Large intestine (tissue), 3 donors: ENCODE measurements around the gene ELMO1. TPM values are rescaled to one million over a fixed set of nuclear protein-coding genes. Genes with fewer than 3 reads are reported as not detected.

Source experiments
- DNase-seq, 2 donors: peaks; one replicate each; pipeline versions ENCODE4 v3.0.0 to v3.0.0-alpha.2; 2013
- H3K27ac ChIP-seq: one replicate; pipeline ENCODE4 v1.5.1; 2013; ENCODE audit warnings: low read length
- H3K27me3 ChIP-seq: 2 replicates; pipeline ENCODE4 v1.6.1; 2013; ENCODE audit warnings: low read length; ENCODE audit not compliant: control insufficient read depth, insufficient read depth
- H3K36me3 ChIP-seq: 2 replicates; pipeline ENCODE4 v1.6.1; 2013; ENCODE audit warnings: low read length; ENCODE audit not compliant: control insufficient read depth, insufficient read depth
- H3K4me1 ChIP-seq: one replicate; pipeline ENCODE4 v1.6.1; 2013; ENCODE audit warnings: low read length; ENCODE audit not compliant: control insufficient read depth, insufficient read depth
- H3K4me3 ChIP-seq: one replicate; pipeline ENCODE4 v1.5.1; 2013; ENCODE audit warnings: low read length
- H3K9me3 ChIP-seq: one replicate; pipeline ENCODE4 v1.6.1; 2013; ENCODE audit warnings: mild to moderate bottlenecking, low read depth, low read length, moderate library complexity; ENCODE audit not compliant: control insufficient read depth
- WGBS: methylation state at CpG from one replicate; pipeline ENCODE4 v1.1.5; 2013; ENCODE audit warnings: low lambda C conversion rate; ENCODE audit not compliant: insufficient coverage; 5-methylcytosine and 5-hydroxymethylcytosine counted together
- polyA plus RNA-seq: library from polyadenylated mRNA; unstranded; fragments of 120-200 nt; gene quantifications from one replicate; pipeline ENCODE4 v1.2.1, GENCODE V29; 2013

ELMO1 gene
- polyA plus RNA-seq, 1 donor: 9.5 TPM

- WGBS: 40% methylated on average over 2 of the region's 8 CpGs
- Histone ChIP-seq H3K9me3 (no peaks in the 10 kb centered on the region), H3K27me3 (no peaks in the 10 kb centered on the region), H3K27ac (no peak overlapping the region), H3K4me3 (no peak overlapping the region), H3K36me3 (no peaks in the 10 kb centered on the region), H3K4me1 (peaks cover 16% of the 10 kb centered on the region)
- DNase-seq: no peak
These were observed 415.5 kb downstream of the ELMO1 start for GRCh38 chr7:37033141-37033540.

GRCh38 chr7:37032258-37032601 lies 416.4 kb downstream of the ELMO1 start:
- Histone ChIP-seq H3K4me3 (no peak overlapping the region), H3K9me3 (no peaks in the 10 kb centered on the region), H3K4me1 (peaks cover 15% of the 10 kb centered on the region), H3K27me3 (no peaks in the 10 kb centered on the region), H3K27ac (peak overlapping the region; percentile 80), H3K36me3 (no peaks in the 10 kb centered on the region)
- no peak for DNase-seq
- no CpG with 5 or more reads among the region's 4 CpGs for WGBS

GRCh38 chr7:37031571-37032257 lies 416.9 kb downstream of the ELMO1 start:
- Histone ChIP-seq H3K27me3 (no peaks in the 10 kb centered on the region), H3K4me1 (peaks cover 13% of the 10 kb centered on the region), H3K4me3 (no peak overlapping the region), H3K27ac (peak overlapping the region; percentile 80), H3K36me3 (no peaks in the 10 kb centered on the region), H3K9me3 (no peaks in the 10 kb centered on the region)
- DNase-seq: peak; percentile 84 to 93
- WGBS: 88% methylated on average over 1 of the region's 9 CpGs

GRCh38 chr7:37028909-37029440 lies 419.7 kb downstream of the ELMO1 start:
- WGBS: no CpG with 5 or more reads among the region's 5 CpGs
- H3K27ac ChIP-seq: no peak overlapping the region
- no peaks in the 10 kb centered on the region for H3K9me3 ChIP-seq
- DNase-seq: no peak
- peaks cover 13% of the 10 kb centered on the region for H3K4me1 ChIP-seq
- H3K4me3 ChIP-seq: no peak overlapping the region
- no peaks in the 10 kb centered on the region for H3K27me3 ChIP-seq
- no peaks in the 10 kb centered on the region for H3K36me3 ChIP-seq

GRCh38 chr7:37027557-37028341 lies 420.9 kb downstream of the ELMO1 start:
- WGBS: 100% methylated on average over 1 of the region's 6 CpGs
- H3K27me3 ChIP-seq: no peaks in the 10 kb centered on the region
- no peak for DNase-seq
- no peaks in the 10 kb centered on the region for H3K36me3 ChIP-seq
- peaks cover 12% of the 10 kb centered on the region for H3K4me1 ChIP-seq
- no peaks in the 10 kb centered on the region for H3K9me3 ChIP-seq
- no peak overlapping the region for H3K27ac ChIP-seq
- no peak overlapping the region for H3K4me3 ChIP-seq

- no peaks in the 10 kb centered on the region for H3K27me3 ChIP-seq
- 100% methylated on average over 1 of the region's 1 CpG for WGBS
- DNase-seq: no peak
- H3K4me3 ChIP-seq: no peak overlapping the region
- H3K9me3 ChIP-seq: no peaks in the 10 kb centered on the region
- peaks cover 5% of the 10 kb centered on the region for H3K4me1 ChIP-seq
- no peak overlapping the region for H3K27ac ChIP-seq
- H3K36me3 ChIP-seq: no peaks in the 10 kb centered on the region
These were observed 421.6 kb downstream of the ELMO1 start for GRCh38 chr7:37027104-37027503.

GRCh38 chr7:37018954-37019353 lies 429.7 kb downstream of the ELMO1 start:
- no peak overlapping the region for H3K4me3 ChIP-seq

GRCh38 chr7:37016064-37016878 lies 432.4 kb downstream of the ELMO1 start:
- no peaks in the 10 kb centered on the region for H3K36me3 ChIP-seq
- no CpG with 5 or more reads among the region's 10 CpGs for WGBS
- peak in 1 of 2 donors; percentile 56 for DNase-seq
- no peak overlapping the region for H3K27ac ChIP-seq
- H3K27me3 ChIP-seq: no peaks in the 10 kb centered on the region
- H3K4me1 ChIP-seq: peaks cover 5% of the 10 kb centered on the region
- no peaks in the 10 kb centered on the region for H3K9me3 ChIP-seq
- H3K4me3 ChIP-seq: no peak overlapping the region

More at GRCh38 chr7:37018954-37019353, 429.7 kb downstream of the ELMO1 start:
- no peaks in the 10 kb centered on the region for H3K27me3 ChIP-seq
- H3K9me3 ChIP-seq: no peaks in the 10 kb centered on the region
- no peaks in the 10 kb centered on the region for H3K36me3 ChIP-seq
- DNase-seq: no peak
- peaks cover 5% of the 10 kb centered on the region for H3K4me1 ChIP-seq
- H3K27ac ChIP-seq: no peak overlapping the region
- WGBS: no CpG with 5 or more reads among the region's 2 CpGs

- no peak for DNase-seq
- peaks cover 5% of the 10 kb centered on the region for H3K4me1 ChIP-seq
- WGBS: 100% methylated on average over 1 of the region's 12 CpGs
- no peaks in the 10 kb centered on the region for H3K36me3 ChIP-seq
- H3K27me3 ChIP-seq: no peaks in the 10 kb centered on the region
- H3K9me3 ChIP-seq: no peaks in the 10 kb centered on the region
- H3K4me3 ChIP-seq: no peak overlapping the region
- no peak overlapping the region for H3K27ac ChIP-seq
These were observed 433.2 kb downstream of the ELMO1 start for GRCh38 chr7:37015353-37016034.

GRCh38 chr7:37013771-37014170 lies 434.9 kb downstream of the ELMO1 start:
- DNase-seq: no peak
- Histone ChIP-seq H3K36me3 (no peaks in the 10 kb centered on the region), H3K9me3 (no peaks in the 10 kb centered on the region), H3K27ac (no peak overlapping the region), H3K27me3 (no peaks in the 10 kb centered on the region), H3K4me1 (peaks cover 5% of the 10 kb centered on the region), H3K4me3 (no peak overlapping the region)
- no CpG with 5 or more reads among the region's 4 CpGs for WGBS
